Adrenal gland (tissue), 12 donors: ENCODE measurements around the gene BCL7B. TPM values are rescaled to one million over a fixed set of nuclear protein-coding genes. Genes with fewer than 3 reads are reported as not detected.

Experiments used
- DNase-seq, 7 donors: peaks; one replicate each; pipeline ENCODE4 v3.0.0-alpha.2; 2019 to 2020
- H3K27ac ChIP-seq, 5 donors: fragments of 200-600 bp; sonication (generic) in 4 of 5; 1 replicate in 3 of 5; 2 replicates in 2 of 5; pipeline versions ENCODE4 v1.5.1 to v1.8.0; 2016 to 2020; ENCODE audit warnings: mild to moderate bottlenecking in 1 of 5
- H3K27me3 ChIP-seq: fragments of 200-600 bp; 2 replicates; pipeline ENCODE4 v1.8.0; 2021
- H3K36me3 ChIP-seq, 2 donors: fragments of 200-600 bp; replicated peaks in 1 of 2; 1 replicate in 1 of 2; 2 replicates in 1 of 2; pipeline versions ENCODE4 v1.5.1 to v1.8.0; 2018 to 2022
- H3K4me1 ChIP-seq, 2 donors: fragments of 200-600 bp; replicated peaks in 1 of 2; 1 replicate in 1 of 2; 2 replicates in 1 of 2; pipeline versions ENCODE4 v1.5.1 to v1.8.0; 2018 to 2021
- H3K4me3 ChIP-seq, 4 donors: fragments of 200-600 bp; sonication (generic) in 3 of 4; one replicate each; pipeline ENCODE4 v1.5.1; 2016 to 2018
- H3K9me3 ChIP-seq, 3 donors: fragments of 200-600 bp; sonication (generic) in 1 of 3; replicated peaks in 1 of 3; 1 replicate in 2 of 3; 2 replicates in 1 of 3; pipeline versions ENCODE4 v1.5.1 to v1.8.0; 2016 to 2021
- POLR2A ChIP-seq, 2 donors: fragments of 450-650 bp; IDR thresholded peaks; one replicate each; pipeline ENCODE4 v1.6.1; 2017; ENCODE audit warnings: antibody characterized with exemption in 2 of 2, mild to moderate bottlenecking in 2 of 2, moderate library complexity in 1 of 2
- WGBS, 4 donors: extraction: QIAGEN DNeasy Blood & Tissue Kit in 2 of 4; methylation state at CpG; one replicate each; pipeline versions ENCODE4 v1.1.5 to v1.1.7; 2013 to 2017; 5-methylcytosine and 5-hydroxymethylcytosine counted together
- intact Hi-C, 2 donors: fragments of 100-400 bp; cut with DNase I; formaldehyde crosslinking; loops; one replicate each; pipeline versions ENCODE4 v1.14.1 to v1.15.0; 2022 to 2023
- polyA plus RNA-seq, 3 donors: library from polyadenylated mRNA; stranded (reverse); fragments of 200-250 nt in 2 of 3; fragments of 350-450 nt in 1 of 3; fragmentation: Illumina TruSeq in 1 of 3; extraction: RNeasy Lipid Tissue Mini Kit (QIAGEN cat#74804) in 1 of 3; gene quantifications; one replicate each; pipeline ENCODE4 v1.2.3, GENCODE V29; 2013 to 2014
- total RNA-seq, 9 donors: library from RNA; depleted of rRNA in 4 of 9; stranded (reverse); fragments of >200 nt in 4 of 9; fragments of 120-200 nt in 1 of 9; fragmentation: NEBNext Ultra II Directional in 1 of 9; extraction: Animal tissue kit (Norgen Biotek cat#: 25700) in 1 of 9; gene quantifications; one replicate each; pipeline versions ENCODE4 v1.1.0 to v1.2.4, GENCODE V29; 2013 to 2023
- TF ChIP-seq, protein P1 (sequence below), 6 experiments: fragments of 450-650 bp in 4 of 6; fragments of 200-600 bp in 2 of 6; sonication (generic) in 1 of 6; IDR thresholded peaks; 1 replicate in 5 of 6; 2 replicates in 1 of 6; pipeline versions ENCODE4 v1.5.1 to v1.8.0; 2016 to 2021; ENCODE audit warnings: antibody characterized with exemption in 6 of 6, mild to moderate bottlenecking in 2 of 6, moderate library complexity in 1 of 6
- donor health status: healthy with polysubstance abuse.
- donor health status: Bipolar disorder and iron deficiency.
- donor health status: DM: yes; HTN: yes; CAD: no.
- donor health status: DM: no; HTN: no; CAD: no.
- donor health status: DM: no; HTN: no; CAD: no.
- donor health status: DM: yes; HTN: yes; CAD: no.

BCL7B gene
- total and polyA plus RNA-seq, 12 donors, result 19.0 to 97.9 (median 70.3) TPM

DNA sequence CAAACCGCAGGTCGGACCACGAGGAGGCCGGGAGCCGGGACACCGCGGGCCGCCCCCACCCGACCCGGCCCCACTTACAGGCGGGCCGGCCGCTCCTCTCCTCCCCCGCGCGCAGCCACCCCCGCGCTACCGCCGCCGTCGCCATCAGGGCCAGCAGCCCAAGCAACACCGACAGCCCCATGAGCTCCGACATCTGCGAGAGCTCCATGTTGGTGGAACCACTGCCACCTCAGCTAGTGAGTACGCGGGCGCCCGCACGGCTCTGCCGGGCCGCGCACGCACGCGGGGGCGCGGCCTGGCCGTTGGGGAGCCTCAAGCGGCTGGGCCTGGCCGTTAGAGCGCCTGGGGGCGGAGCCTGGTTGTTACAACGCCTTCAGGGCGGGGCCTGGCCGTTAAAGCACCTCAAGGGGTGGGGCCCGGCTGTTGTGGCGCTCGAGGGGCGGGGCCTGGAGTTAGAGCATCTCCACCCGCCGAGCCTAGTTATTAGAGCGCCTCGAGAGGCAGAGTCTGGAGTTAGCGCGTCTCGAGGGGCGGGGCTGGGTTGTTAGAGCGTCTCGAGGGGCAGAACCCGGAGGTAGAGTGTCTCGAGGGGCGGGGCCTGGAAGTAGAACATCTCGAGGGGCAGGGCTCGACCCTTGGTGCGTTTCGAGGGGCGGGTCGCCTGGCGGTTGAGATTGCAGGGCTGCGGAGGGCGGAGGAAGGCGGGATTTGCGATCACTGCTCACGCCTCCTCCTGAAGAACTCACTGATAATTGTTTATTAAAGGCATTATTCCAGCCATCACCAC is 21.0 kb upstream of the BCL7B start, which contains the start of gene TBL2:
TBL2 (minus strand) TSS at position 238 of the 787 bp plus-strand sequence; CDS start at position 208, 30 bp downstream.
- intact Hi-C loops, result no loop called here
- peak; percentile 67 to 93 for TF ChIP-seq POLR2A (IDR thresholded peaks at IDR 0.05)
- TF ChIP-seq, protein P1, sequence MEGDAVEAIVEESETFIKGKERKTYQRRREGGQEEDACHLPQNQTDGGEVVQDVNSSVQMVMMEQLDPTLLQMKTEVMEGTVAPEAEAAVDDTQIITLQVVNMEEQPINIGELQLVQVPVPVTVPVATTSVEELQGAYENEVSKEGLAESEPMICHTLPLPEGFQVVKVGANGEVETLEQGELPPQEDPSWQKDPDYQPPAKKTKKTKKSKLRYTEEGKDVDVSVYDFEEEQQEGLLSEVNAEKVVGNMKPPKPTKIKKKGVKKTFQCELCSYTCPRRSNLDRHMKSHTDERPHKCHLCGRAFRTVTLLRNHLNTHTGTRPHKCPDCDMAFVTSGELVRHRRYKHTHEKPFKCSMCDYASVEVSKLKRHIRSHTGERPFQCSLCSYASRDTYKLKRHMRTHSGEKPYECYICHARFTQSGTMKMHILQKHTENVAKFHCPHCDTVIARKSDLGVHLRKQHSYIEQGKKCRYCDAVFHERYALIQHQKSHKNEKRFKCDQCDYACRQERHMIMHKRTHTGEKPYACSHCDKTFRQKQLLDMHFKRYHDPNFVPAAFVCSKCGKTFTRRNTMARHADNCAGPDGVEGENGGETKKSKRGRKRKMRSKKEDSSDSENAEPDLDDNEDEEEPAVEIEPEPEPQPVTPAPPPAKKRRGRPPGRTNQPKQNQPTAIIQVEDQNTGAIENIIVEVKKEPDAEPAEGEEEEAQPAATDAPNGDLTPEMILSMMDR (IDR thresholded peaks at IDR 0.05), result peak in 2 of 6 experiments; percentile 12 to 28
- peak within 1 kb of the TSS in 3 of 4 donors; percentile 77 to 93 (median 82) for H3K4me3 ChIP-seq
- peaks cover 0 to 13% of the 10 kb centered on the region in 2 donors for H3K36me3 ChIP-seq
- WGBS, 4 donors, result 0 to 3% (median 1%) methylated on average over 6 to 75 of the region's 75 CpGs
- H3K4me1 ChIP-seq, result peaks cover 8 to 21% of the 10 kb centered on the region in 2 donors
- no peaks in the 10 kb centered on the region for H3K27me3 ChIP-seq
- DNase-seq, result peak; percentile 98 to 100 (median 99)
- no peaks in the 10 kb centered on the region for H3K9me3 ChIP-seq
- H3K27ac ChIP-seq, result peak within 1 kb of the TSS; percentile 60 to 90 (median 80)

DNA sequence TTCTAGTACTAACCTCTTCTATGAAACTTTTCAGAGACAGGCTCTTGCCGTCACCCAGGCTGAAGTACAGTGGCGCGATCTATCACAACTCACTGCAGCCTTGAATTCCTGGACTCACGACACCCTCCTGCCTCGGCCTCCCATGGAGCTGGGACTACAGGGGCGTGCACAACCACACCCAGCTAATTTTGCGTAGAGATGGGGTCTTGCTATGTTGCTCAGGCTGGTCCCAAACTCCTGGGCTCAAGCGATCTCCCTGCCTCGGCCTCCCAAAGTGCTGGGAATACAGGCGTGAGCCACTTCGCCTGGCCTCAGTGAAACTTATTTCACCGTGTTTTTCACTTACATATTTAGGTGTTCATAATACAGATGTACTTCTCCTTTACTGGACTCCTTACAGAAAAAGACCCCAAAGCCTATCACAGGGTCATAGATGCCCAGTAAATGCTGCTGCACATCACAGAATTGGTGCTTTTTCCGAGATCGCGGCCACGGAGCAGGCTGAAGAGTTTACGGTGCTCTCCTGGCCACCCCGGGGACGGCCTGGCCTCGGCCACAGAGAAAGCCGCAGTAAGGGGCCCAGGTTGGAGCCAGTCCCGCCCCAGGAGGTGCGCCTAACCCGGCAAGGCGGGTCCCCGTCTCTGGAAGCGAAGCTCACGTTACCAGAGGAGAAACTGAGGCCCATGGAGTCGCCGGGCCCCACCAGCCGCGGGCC is 20.3 kb upstream of the BCL7B start:
- H3K27ac ChIP-seq, result peak overlapping the region in 4 of 5 donors; percentile 73 to 90 (median 83)
- H3K9me3 ChIP-seq, result no peaks in the 10 kb centered on the region
- peak overlapping the region in 3 of 4 donors; percentile 77 to 93 (median 82) for H3K4me3 ChIP-seq
- H3K27me3 ChIP-seq, result no peaks in the 10 kb centered on the region
- no peak for TF ChIP-seq POLR2A (IDR thresholded peaks at IDR 0.05)
- TF ChIP-seq, protein P1 (IDR thresholded peaks at IDR 0.05), result no peak
- WGBS, 4 donors, result 6 to 22% (median 13%) methylated on average over 11 to 32 of the region's 32 CpGs
- peaks cover 8 to 21% of the 10 kb centered on the region in 2 donors for H3K4me1 ChIP-seq
- DNase-seq, result peak in 1 of 7 donors; percentile 35
- H3K36me3 ChIP-seq, result peaks cover 0 to 20% of the 10 kb centered on the region in 2 donors
- intact Hi-C loops, result no loop called here

DNA sequence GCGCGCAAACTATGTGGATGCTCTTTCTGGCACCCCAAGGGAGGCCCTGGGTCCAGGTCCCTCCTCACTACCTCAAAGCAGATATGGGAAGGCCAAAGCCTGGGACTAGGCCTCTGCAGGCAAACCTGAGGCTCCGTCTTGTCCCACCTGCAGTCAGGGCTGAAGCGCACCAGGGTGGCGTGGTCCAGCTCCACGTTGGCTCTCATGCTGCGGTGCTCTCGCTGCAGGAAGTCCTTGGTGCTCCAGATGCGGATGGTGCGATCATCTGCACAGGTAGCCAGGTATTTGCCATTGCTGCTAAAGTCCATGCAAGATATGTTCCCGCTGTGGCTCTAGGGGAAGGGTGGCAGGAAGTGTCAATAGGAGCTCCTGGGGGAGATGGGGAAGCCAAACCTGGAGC is 16.3 kb upstream of the BCL7B start:
- H3K4me3 ChIP-seq, result no peak overlapping the region
- H3K4me1 ChIP-seq, result peaks cover 8 to 15% of the 10 kb centered on the region in 2 donors
- H3K9me3 ChIP-seq, result no peaks in the 10 kb centered on the region
- TF ChIP-seq, protein P1 (IDR thresholded peaks at IDR 0.05), result no peak
- TF ChIP-seq POLR2A (IDR thresholded peaks at IDR 0.05), result no peak
- H3K36me3 ChIP-seq, result peaks cover 0 to 60% of the 10 kb centered on the region in 2 donors
- peak in 1 of 7 donors; percentile 14 for DNase-seq
- intact Hi-C loops, result no loop called here
- no peak overlapping the region for H3K27ac ChIP-seq
- 96 to 97% (median 96%) methylated on average over 9 to 11 of the region's 11 CpGs for WGBS, 4 donors
- no peaks in the 10 kb centered on the region for H3K27me3 ChIP-seq

DNA sequence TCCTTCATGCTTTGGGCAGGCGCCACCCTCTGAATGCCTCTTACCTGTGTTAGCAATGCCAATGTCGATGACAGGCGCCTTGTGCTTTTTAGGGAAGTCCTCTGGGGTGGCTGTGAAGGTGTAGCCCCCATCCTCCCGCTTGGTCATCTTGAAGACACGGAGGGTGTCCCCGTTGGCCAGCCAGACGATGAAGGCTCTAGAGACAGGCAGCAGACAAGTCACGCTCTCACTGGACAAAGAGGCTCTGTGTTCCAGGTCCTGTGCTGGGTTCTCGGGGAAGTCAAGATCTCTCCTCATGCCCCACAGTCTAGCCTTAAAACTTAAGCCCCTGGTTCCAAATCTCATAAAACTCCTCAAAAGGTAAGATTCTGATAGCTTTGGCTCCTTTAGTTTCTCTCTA is 15.8 kb upstream of the BCL7B start:
- TF ChIP-seq, protein P1 (IDR thresholded peaks at IDR 0.05), result no peak
- TF ChIP-seq POLR2A (IDR thresholded peaks at IDR 0.05), result no peak
- H3K36me3 ChIP-seq, result peaks cover 0 to 62% of the 10 kb centered on the region in 2 donors
- peaks cover 8 to 15% of the 10 kb centered on the region in 2 donors for H3K4me1 ChIP-seq
- H3K9me3 ChIP-seq, result no peaks in the 10 kb centered on the region
- no peak overlapping the region for H3K27ac ChIP-seq
- H3K4me3 ChIP-seq, result no peak overlapping the region
- intact Hi-C loops, result no loop called here
- H3K27me3 ChIP-seq, result no peaks in the 10 kb centered on the region
- DNase-seq, result no peak
- 91 to 96% (median 95%) methylated on average over 4 to 9 of the region's 9 CpGs for WGBS, 4 donors
